Stimulated activated naive B cell treated with anti-CD40 and anti-IgM and Interleukin-4, amounts not matched to agents 10 μg/mL and 1 μg/mL and 100 μg/mL, for 72 hours (primary cell): ENCODE measurements around the gene CEP97.
A peak's percentile ranks its signal among the peaks of the same experiment; 100 is the strongest.

Experiments used
- ATAC-seq, 2 donors: fragments of 150-1000 bp; cut with Tn5 transposase; replicated peaks; 2 replicates each; pipeline ENCODE4 v1.10.0; 2021; ENCODE audit warnings: moderate library complexity in 1 of 2
- DNase-seq: peaks from one replicate; pipeline ENCODE4 v3.0.0; 2021
- H3K27ac Mint-ChIP-seq: one replicate; pipeline ENCODE4 v1.8.0; 2022; ENCODE audit warnings: mild to moderate bottlenecking, mixed read lengths
- H3K27me3 Mint-ChIP-seq, 2 donors: one replicate each; pipeline ENCODE4 v1.8.0; 2022; ENCODE audit warnings: mixed read lengths in 2 of 2
- H3K36me3 Mint-ChIP-seq, 2 donors: one replicate each; pipeline ENCODE4 v1.8.0; 2022; ENCODE audit warnings: mixed read lengths in 2 of 2, mild to moderate bottlenecking in 1 of 2
- H3K4me1 Mint-ChIP-seq, 2 donors: one replicate each; pipeline ENCODE4 v1.8.0; 2022; ENCODE audit warnings: mixed read lengths in 2 of 2, mild to moderate bottlenecking in 1 of 2
- H3K4me3 Mint-ChIP-seq, 2 donors: one replicate each; pipeline ENCODE4 v1.8.0; 2022; ENCODE audit warnings: mild to moderate bottlenecking in 2 of 2, mixed read lengths in 2 of 2, moderate library complexity in 1 of 2
- H3K9me3 Mint-ChIP-seq, 2 donors: one replicate each; pipeline ENCODE4 v1.8.0; 2022; ENCODE audit warnings: mixed read lengths in 2 of 2, mild to moderate bottlenecking in 1 of 2

Gene CEP97

GRCh38 chr3:101807888-101808287 is 83.5 kb downstream of the CEP97 start:
- DNase-seq (no peak), ATAC-seq (peak in 1 of 2 donors; percentile 38)
- peaks cover 7 to 13% of the 10 kb centered on the region in 2 donors for H3K36me3 Mint-ChIP-seq
- no peak overlapping the region for H3K4me3 Mint-ChIP-seq
- no peak overlapping the region for H3K27ac Mint-ChIP-seq
- H3K4me1 Mint-ChIP-seq = peaks cover 17 to 35% of the 10 kb centered on the region in 2 donors
- no peaks in the 10 kb centered on the region for H3K9me3 Mint-ChIP-seq
- H3K27me3 Mint-ChIP-seq = no peaks in the 10 kb centered on the region

- Mint-ChIP-seq H3K27ac (peak overlapping the region; percentile 31), H3K36me3 (peaks cover 3 to 7% of the 10 kb centered on the region in 2 donors), H3K27me3 (no peaks in the 10 kb centered on the region), H3K4me1 (peaks cover 19 to 35% of the 10 kb centered on the region in 2 donors), H3K4me3 (peak overlapping the region; percentile 26 to 48), H3K9me3 (no peaks in the 10 kb centered on the region)
- DNase-seq (peak; percentile 17), ATAC-seq (peak; percentile 67 to 70)
Observed at GRCh38 chr3:101809178-101810021, 85.0 kb downstream of the CEP97 start.

GRCh38 chr3:101810022-101810418 is 85.6 kb downstream of the CEP97 start:
- Mint-ChIP-seq H3K27me3 (no peaks in the 10 kb centered on the region), H3K4me1 (peaks cover 22 to 41% of the 10 kb centered on the region in 2 donors), H3K27ac (no peak overlapping the region), H3K36me3 (peaks cover 2 to 7% of the 10 kb centered on the region in 2 donors), H3K4me3 (no peak overlapping the region), H3K9me3 (no peaks in the 10 kb centered on the region)
- ATAC-seq = no peak
- DNase-seq = no peak

- DNase-seq = no peak
- no peak for ATAC-seq
- no peaks in the 10 kb centered on the region for H3K9me3 Mint-ChIP-seq
- no peak overlapping the region for H3K27ac Mint-ChIP-seq
- H3K27me3 Mint-ChIP-seq = no peaks in the 10 kb centered on the region
- peaks cover 0 to 8% of the 10 kb centered on the region in 2 donors for H3K36me3 Mint-ChIP-seq
- no peak overlapping the region for H3K4me3 Mint-ChIP-seq
- peaks cover 30 to 56% of the 10 kb centered on the region in 2 donors for H3K4me1 Mint-ChIP-seq
Observed at GRCh38 chr3:101811875-101812274, 87.5 kb downstream of the CEP97 start.

GRCh38 chr3:101812895-101813294 is 88.5 kb downstream of the CEP97 start:
- Mint-ChIP-seq H3K27ac (no peak overlapping the region), H3K4me3 (no peak overlapping the region), H3K9me3 (no peaks in the 10 kb centered on the region), H3K36me3 (peaks cover 0 to 15% of the 10 kb centered on the region in 2 donors), H3K4me1 (peaks cover 36 to 62% of the 10 kb centered on the region in 2 donors), H3K27me3 (no peaks in the 10 kb centered on the region)
- DNase-seq = no peak
- no peak for ATAC-seq

- ATAC-seq = no peak
- H3K36me3 Mint-ChIP-seq = peaks cover 2 to 17% of the 10 kb centered on the region in 2 donors
- no peaks in the 10 kb centered on the region for H3K9me3 Mint-ChIP-seq
- no peak for DNase-seq
- H3K27ac Mint-ChIP-seq = peak overlapping the region; percentile 37
- peaks cover 35 to 64% of the 10 kb centered on the region in 2 donors for H3K4me1 Mint-ChIP-seq
- H3K4me3 Mint-ChIP-seq = no peak overlapping the region
- no peaks in the 10 kb centered on the region for H3K27me3 Mint-ChIP-seq
Observed at GRCh38 chr3:101813817-101814440, 89.5 kb downstream of the CEP97 start.

- DNase-seq (no peak), ATAC-seq (peak; percentile 84)
- Mint-ChIP-seq H3K27me3 (no peaks in the 10 kb centered on the region), H3K9me3 (no peaks in the 10 kb centered on the region), H3K4me3 (peak overlapping the region in 1 of 2 donors; percentile 56), H3K27ac (peak overlapping the region; percentile 93), H3K4me1 (peaks cover 35 to 62% of the 10 kb centered on the region in 2 donors), H3K36me3 (peaks cover 6 to 23% of the 10 kb centered on the region in 2 donors)
Observed at GRCh38 chr3:101814835-101815234, 90.4 kb downstream of the CEP97 start.

GRCh38 chr3:101816215-101817149 is 92.1 kb downstream of the CEP97 start:
- Mint-ChIP-seq H3K27ac (peak overlapping the region; percentile 47), H3K27me3 (no peaks in the 10 kb centered on the region), H3K36me3 (peaks cover 17 to 36% of the 10 kb centered on the region in 2 donors), H3K4me3 (no peak overlapping the region), H3K4me1 (peaks cover 36 to 63% of the 10 kb centered on the region in 2 donors), H3K9me3 (peaks cover 0 to 3% of the 10 kb centered on the region in 2 donors)
- DNase-seq (no peak), ATAC-seq (no peak)

- Mint-ChIP-seq H3K9me3 (peaks cover 0 to 7% of the 10 kb centered on the region in 2 donors), H3K4me3 (peak overlapping the region; percentile 6 to 62), H3K27ac (peak overlapping the region; percentile 87), H3K4me1 (peaks cover 37 to 73% of the 10 kb centered on the region in 2 donors), H3K27me3 (no peaks in the 10 kb centered on the region), H3K36me3 (peaks cover 28 to 48% of the 10 kb centered on the region in 2 donors)
- DNase-seq (no peak), ATAC-seq (peak in 1 of 2 donors; percentile 28)
Observed at GRCh38 chr3:101817992-101818391, 93.6 kb downstream of the CEP97 start.

GRCh38 chr3:101819649-101820206 is 95.3 kb downstream of the CEP97 start:
- Mint-ChIP-seq H3K27me3 (no peaks in the 10 kb centered on the region), H3K4me1 (peaks cover 35 to 64% of the 10 kb centered on the region in 2 donors), H3K36me3 (peaks cover 36 to 50% of the 10 kb centered on the region in 2 donors), H3K9me3 (peaks cover 0 to 7% of the 10 kb centered on the region in 2 donors), H3K27ac (no peak overlapping the region), H3K4me3 (peak overlapping the region in 1 of 2 donors; percentile 6)
- ATAC-seq (peak; percentile 84 to 87), DNase-seq (no peak)
